SK-N-SH (cell line): ENCODE data around the gene AAMDC. TPM values are rescaled to one million over a fixed set of nuclear protein-coding genes. Genes with fewer than 3 reads are reported as not detected.

Experiments
- CTCF ChIA-PET: fragments of 300-600, 350-600 bp; formaldehyde crosslinking; extraction: SDS; loops from one replicate; lab custom pipeline; 2021; lab: Yijun Ruan, JAX
- POLR2A ChIA-PET: fragments of 350-600 bp; sonication (Branson Sonifier 250); formaldehyde crosslinking; extraction: SDS; loops from one replicate; lab custom pipeline; 2020; ENCODE audit warnings: antibody characterized with exemption, inconsistent platforms; lab: Yijun Ruan, JAX
- DNase-seq: peaks from one replicate; pipeline ENCODE4 v3.0.0; 2012
- H2AFZ ChIP-seq: fragments of 200-600 bp; sonication (generic); 2 replicates; pipeline ENCODE4 v1.8.1; 2016; ENCODE audit warnings: antibody characterized with exemption, mild to moderate bottlenecking, low read depth
- H3F3A ChIP-seq: fragments of 200-600 bp; sonication (generic); replicated peaks from 2 replicates; pipeline ENCODE3; 2016; ENCODE audit warnings: antibody characterized with exemption, mild to moderate bottlenecking; ENCODE audit not compliant: insufficient read depth
- H3K27ac ChIP-seq, 2 experiments: fragments of 200-500 bp in 1 of 2; fragments of 200-600 bp in 1 of 2; sonication (Bioruptor generic) in 1 of 2; sonication (generic), shearing (Covaris generic) in 1 of 2; 2 replicates each; pipeline versions ENCODE4 v1.5.1 to v1.6.1; 2014 to 2016; ENCODE audit warnings: low read depth in 2 of 2, inconsistent platforms in 1 of 2, low read length in 1 of 2, mild to moderate bottlenecking in 1 of 2, mixed read lengths in 1 of 2
- H3K27me3 ChIP-seq: fragments of 200-600 bp; sonication (generic), shearing (Covaris generic); 2 replicates; pipeline ENCODE4 v1.6.1; 2016; ENCODE audit warnings: mixed run types; ENCODE audit not compliant: insufficient read depth
- H3K36me3 ChIP-seq, 2 experiments: fragments of 200-500 bp in 1 of 2; fragments of 200-600 bp in 1 of 2; sonication (Bioruptor generic) in 1 of 2; sonication (generic) in 1 of 2; replicated peaks in 1 of 2; 2 replicates each; pipeline versions ENCODE3 to v1.5.1; 2014 to 2016; ENCODE audit warnings: low read length in 1 of 2, mild to moderate bottlenecking in 1 of 2; ENCODE audit not compliant: insufficient read depth in 2 of 2, control insufficient read depth in 1 of 2
- H3K4me1 ChIP-seq, 2 experiments: fragments of 200-500 bp in 1 of 2; fragments of 200-600 bp in 1 of 2; sonication (Bioruptor generic) in 1 of 2; sonication (generic), shearing (Covaris generic) in 1 of 2; 2 replicates each; pipeline versions ENCODE4 v1.5.1 to v1.6.1; 2014 to 2016; ENCODE audit warnings: low read depth in 1 of 2, low read length in 1 of 2, mixed run types in 1 of 2; ENCODE audit not compliant: insufficient read depth in 2 of 2, control insufficient read depth in 1 of 2
- H3K4me2 ChIP-seq: fragments of 200-600 bp; sonication (generic), shearing (Covaris generic); 2 replicates; pipeline ENCODE4 v1.6.1; 2017; ENCODE audit warnings: mixed run types
- H3K4me3 ChIP-seq, 2 experiments: fragments of 200-500 bp in 1 of 2; fragments of 200-600 bp in 1 of 2; sonication (Bioruptor generic) in 1 of 2; sonication (generic), shearing (Covaris generic) in 1 of 2; 2 replicates each; pipeline versions ENCODE4 v1.5.1 to v1.8.1; 2014 to 2016; ENCODE audit warnings: low read depth in 2 of 2, inconsistent platforms in 1 of 2, low read length in 1 of 2, mild to moderate bottlenecking in 1 of 2, mixed read lengths in 1 of 2, moderate library complexity in 1 of 2
- H3K79me2 ChIP-seq: fragments of 200-600 bp; sonication (generic); 2 replicates; pipeline ENCODE4 v1.8.1; 2017; ENCODE audit warnings: mild to moderate bottlenecking; ENCODE audit not compliant: insufficient read depth
- H3K9ac ChIP-seq: fragments of 200-600 bp; sonication (generic); 2 replicates; pipeline ENCODE4 v1.6.1; 2017; ENCODE audit warnings: mixed run types
- H3K9me2 ChIP-seq: fragments of 200-600 bp; sonication (generic); 2 replicates; pipeline ENCODE4 v1.6.1; 2017; ENCODE audit warnings: mixed run types
- H3K9me3 ChIP-seq: fragments of 200-600 bp; sonication (generic); 2 replicates; pipeline ENCODE4 v1.6.1; 2017; ENCODE audit warnings: mixed run types, mild to moderate bottlenecking, moderate library complexity
- H4K20me1 ChIP-seq: fragments of 200-600 bp; sonication (generic); 2 replicates; pipeline ENCODE4 v1.6.1; 2017; ENCODE audit warnings: mild to moderate bottlenecking, mixed run types; ENCODE audit not compliant: insufficient read depth
- CHD2 ChIP-seq: fragments of 150-350 bp; IDR thresholded peaks from 2 replicates; pipeline ENCODE4 v1.6.1; 2018; ENCODE audit warnings: low read length; ENCODE audit not compliant: partially characterized antibody
- CTCF ChIP-seq: fragments of 200-600 bp; sonication (generic); IDR thresholded peaks from 2 replicates; pipeline ENCODE4 v1.6.1; 2017; ENCODE audit warnings: antibody characterized with exemption, mild to moderate bottlenecking, moderate library complexity
- ELF1 ChIP-seq: IDR thresholded peaks from 2 replicates; pipeline ENCODE4 v1.4.0; 2012
- EP300 ChIP-seq, 2 experiments: IDR thresholded peaks; 2 replicates each; pipeline versions ENCODE4 v1.4.0 to v1.6.1; 2012; ENCODE audit warnings: borderline replicate concordance in 1 of 2, low read depth in 1 of 2, low read length in 1 of 2
- FOXJ3 ChIP-seq: sonication (generic); formaldehyde crosslinking; IDR thresholded peaks from 2 replicates; pipeline ENCODE4 v1.5.1; 2020; ENCODE audit warnings: mild to moderate bottlenecking, missing genetic modification reagents
- FOXM1 ChIP-seq: IDR thresholded peaks from 2 replicates; pipeline ENCODE4 v1.4.0; 2012; ENCODE audit warnings: low read depth, mild to moderate bottlenecking
- GATA2 ChIP-seq: sonication (generic); formaldehyde crosslinking; IDR thresholded peaks from 2 replicates; pipeline ENCODE4 v1.5.0; 2020; ENCODE audit warnings: mild to moderate bottlenecking, missing genetic modification reagents
- IRF3 ChIP-seq: fragments of 150-350 bp; IDR thresholded peaks from 2 replicates; pipeline ENCODE4 v1.6.1; 2016; ENCODE audit warnings: mild to moderate bottlenecking, low read depth, low read length
- MAX ChIP-seq: IDR thresholded peaks from 2 replicates; pipeline ENCODE4 v1.4.0; 2012; ENCODE audit warnings: low read depth
- MXI1 ChIP-seq: IDR thresholded peaks from 2 replicates; pipeline ENCODE4 v1.6.1; 2012; ENCODE audit warnings: mild to moderate bottlenecking, low read depth, low read length, improper control_type of control experiment
- NFIC ChIP-seq: IDR thresholded peaks from 2 replicates; pipeline ENCODE4 v1.4.0; 2012; ENCODE audit warnings: borderline replicate concordance
- POLR2AphosphoS5 ChIP-seq: IDR thresholded peaks from 2 replicates; pipeline ENCODE4 v1.6.1; 2012; ENCODE audit warnings: low read depth, low read length
- RAD21 ChIP-seq: IDR thresholded peaks from 2 replicates; pipeline ENCODE4 v1.6.1; 2012; ENCODE audit warnings: mild to moderate bottlenecking, low read length
- TAF1 ChIP-seq: IDR thresholded peaks from 2 replicates; pipeline ENCODE4 v1.6.1; 2012; ENCODE audit warnings: low read depth, mild to moderate bottlenecking, low read length, moderate library complexity, borderline replicate concordance
- USF1 ChIP-seq: IDR thresholded peaks from 2 replicates; pipeline ENCODE4 v1.4.0; 2012; ENCODE audit warnings: low read depth, borderline replicate concordance
- ZBTB33 ChIP-seq: IDR thresholded peaks from 2 replicates; pipeline ENCODE4 v1.4.0; 2012; ENCODE audit warnings: low read depth, borderline replicate concordance
- WGBS: methylation state at CpG from one replicate; pipeline ENCODE4 v1.1.6; 2017; ENCODE audit warnings: low lambda C conversion rate; 5-methylcytosine and 5-hydroxymethylcytosine counted together
- polyA plus RNA-seq, 3 experiments: library from polyadenylated mRNA; depleted of rRNA; stranded (reverse); fragments of >200 nt; gene quantifications; 2 replicates each; pipeline ENCODE4 v1.2.3, GENCODE V29; 2012

AAMDC gene
- polyA plus RNA-seq, 1 of the 3 experiments (the other 2 are of a cell fraction): 66.6 TPM

- Histone ChIP-seq H4K20me1 (peaks cover 95% of the 10 kb centered on the region), H2AFZ (no peak overlapping the region), H3K36me3 (peaks cover 0 to 6% of the 10 kb centered on the region in 2 experiments), H3K4me3 (no peak overlapping the region), H3K9me2 (no peaks in the 10 kb centered on the region), H3K9me3 (no peaks in the 10 kb centered on the region), H3F3A (no peaks in the 10 kb centered on the region), H3K9ac (no peak overlapping the region), H3K4me2 (no peak overlapping the region), H3K79me2 (peaks cover 100% of the 10 kb centered on the region), H3K27me3 (no peaks in the 10 kb centered on the region), H3K4me1 (no peaks in the 10 kb centered on the region; a peak in 1 of 4 replicates), H3K27ac (no peak overlapping the region)
- no peak for DNase-seq
- 88% methylated on average over 2 of the region's 5 CpGs for WGBS
- ChIA-PET CTCF (interaction anchor here (0.7 to 1.6 kb wide), 2 partner anchors 11 to 30 kb away, joined by 3 to 4 read pairs; no protein-coding TSS in a partner anchor), POLR2A (no interaction called here)
- TF ChIP-seq MXI1 (no peak), MAX (no peak), USF1 (no peak), IRF3 (no peak), GATA2 (CRISPR knock-in tag) (no peak), POLR2AphosphoS5 (no peak), NFIC (no peak), TAF1 (no peak), ZBTB33 (no peak), RAD21 (no peak), FOXM1 (no peak), CHD2 (no peak), CTCF (no peak), EP300 (IDR thresholded peaks at IDR 0.05; ENCODE audit: borderline replicate concordance in 1 of 2, low read depth in 1 of 2, low read length in 1 of 2) (no peak), FOXJ3 (CRISPR knock-in tag) (no peak), ELF1 (no peak)
Observed at GRCh38 chr11:77789731-77790476, 31.0 kb upstream of the AAMDC start.
